Lower leg skin (tissue), 3 donors: ENCODE data around the gene KBTBD12.

Experiments
- POLR2A ChIP-seq, 2 donors: fragments of 450-650 bp; IDR thresholded peaks; one replicate each; pipeline ENCODE4 v1.6.1; 2016 to 2017; ENCODE audit warnings: antibody characterized with exemption in 2 of 2, mild to moderate bottlenecking in 1 of 2, moderate library complexity in 1 of 2
- TF ChIP-seq, protein P1 (sequence below), 3 donors: fragments of 450-650 bp; IDR thresholded peaks; one replicate each; pipeline ENCODE4 v1.5.1; 2016; ENCODE audit warnings: antibody characterized with exemption in 3 of 3, mild to moderate bottlenecking in 3 of 3, moderate library complexity in 2 of 3

DNA sequence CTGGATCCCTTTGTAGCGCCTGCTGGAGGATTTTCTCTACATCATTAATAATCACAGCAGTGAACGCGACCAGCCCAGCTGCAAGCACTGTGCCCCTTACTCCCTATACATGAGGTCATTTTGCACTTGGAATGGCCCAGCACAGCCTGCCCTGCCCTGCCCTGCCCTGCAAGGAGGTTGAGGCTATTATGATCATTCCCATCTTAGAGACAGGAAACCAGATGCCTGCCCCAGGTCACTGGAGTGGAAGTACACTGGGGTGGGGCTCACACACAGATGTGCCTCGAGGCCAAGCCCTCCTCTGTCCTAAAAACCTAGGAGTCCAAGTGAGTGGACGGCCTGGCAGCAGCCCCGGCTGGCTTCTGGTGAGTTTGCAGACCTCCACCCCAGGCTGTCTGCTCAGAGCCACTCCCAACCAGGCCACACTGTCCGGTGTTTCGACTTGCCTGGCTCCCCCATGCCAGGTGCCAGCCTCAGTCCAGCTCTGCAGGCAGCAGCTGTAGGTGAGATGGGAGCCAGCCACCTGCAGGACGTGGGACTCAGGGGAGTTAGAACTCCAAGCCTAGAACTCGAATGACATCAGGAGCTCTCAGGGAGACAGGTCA is 106.8 kb downstream of the KBTBD12 start:
- TF ChIP-seq, protein P1, sequence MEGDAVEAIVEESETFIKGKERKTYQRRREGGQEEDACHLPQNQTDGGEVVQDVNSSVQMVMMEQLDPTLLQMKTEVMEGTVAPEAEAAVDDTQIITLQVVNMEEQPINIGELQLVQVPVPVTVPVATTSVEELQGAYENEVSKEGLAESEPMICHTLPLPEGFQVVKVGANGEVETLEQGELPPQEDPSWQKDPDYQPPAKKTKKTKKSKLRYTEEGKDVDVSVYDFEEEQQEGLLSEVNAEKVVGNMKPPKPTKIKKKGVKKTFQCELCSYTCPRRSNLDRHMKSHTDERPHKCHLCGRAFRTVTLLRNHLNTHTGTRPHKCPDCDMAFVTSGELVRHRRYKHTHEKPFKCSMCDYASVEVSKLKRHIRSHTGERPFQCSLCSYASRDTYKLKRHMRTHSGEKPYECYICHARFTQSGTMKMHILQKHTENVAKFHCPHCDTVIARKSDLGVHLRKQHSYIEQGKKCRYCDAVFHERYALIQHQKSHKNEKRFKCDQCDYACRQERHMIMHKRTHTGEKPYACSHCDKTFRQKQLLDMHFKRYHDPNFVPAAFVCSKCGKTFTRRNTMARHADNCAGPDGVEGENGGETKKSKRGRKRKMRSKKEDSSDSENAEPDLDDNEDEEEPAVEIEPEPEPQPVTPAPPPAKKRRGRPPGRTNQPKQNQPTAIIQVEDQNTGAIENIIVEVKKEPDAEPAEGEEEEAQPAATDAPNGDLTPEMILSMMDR (IDR thresholded peaks at IDR 0.05): no peak
- TF ChIP-seq POLR2A (IDR thresholded peaks at IDR 0.05): no peak
